HG03097 (cell line): ENCODE data around the gene HNRNPF.
"Not testable (repeated sequence)": the region's sequence is repeated elsewhere in the genome, so short reads cannot be mapped to it uniquely, and the experiment has no call there.

Experiments
- ATAC-seq: cut with Tn5 transposase; IDR thresholded peaks from one replicate; pipeline ENCODE4 v1.9.1; 2021; ENCODE audit not compliant: unreplicated experiment, low FRiP score

Gene HNRNPF

GRCh38 chr10:43408710-43409384 lies at the start of gene HNRNPF:
Gene HNRNPF, minus strand, starts transcription at chr10:43409186. Its CDS starts 21,302 bp downstream, at chr10:43387884.
- ATAC-seq, result peak; percentile 59

- ATAC-seq, result no peak
Observed at GRCh38 chr10:43458227-43458626, 49.2 kb upstream of the HNRNPF start.

- ATAC-seq, result not testable (repeated sequence)
Observed at GRCh38 chr10:43456561-43456960, 47.6 kb upstream of the HNRNPF start.

DNA sequence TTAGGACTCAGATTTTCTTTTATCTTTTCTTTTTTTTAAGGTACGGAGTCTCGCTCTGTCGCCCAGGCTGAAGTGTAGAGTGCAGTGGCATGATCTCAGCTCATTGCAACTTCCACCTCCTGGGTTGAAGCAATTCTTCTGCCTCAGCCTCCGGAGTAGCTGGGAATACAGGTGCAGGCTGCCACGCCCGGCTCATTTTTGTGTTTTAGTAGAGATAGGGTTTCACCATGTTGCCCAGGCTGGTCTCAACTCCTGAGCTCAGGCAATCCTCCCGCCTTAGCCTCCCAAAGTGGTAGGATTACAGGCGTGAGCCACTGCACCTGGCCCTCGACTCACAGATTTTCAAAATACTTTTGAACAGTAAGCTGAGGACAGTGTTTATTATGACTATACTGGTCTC lies 45.0 kb upstream of the HNRNPF start:
- not testable (repeated sequence) for ATAC-seq

- no peak for ATAC-seq
Observed at GRCh38 chr10:43453266-43453831, 44.4 kb upstream of the HNRNPF start.

- ATAC-seq, result no peak
Observed at GRCh38 chr10:43452356-43452914, 43.4 kb upstream of the HNRNPF start.

DNA sequence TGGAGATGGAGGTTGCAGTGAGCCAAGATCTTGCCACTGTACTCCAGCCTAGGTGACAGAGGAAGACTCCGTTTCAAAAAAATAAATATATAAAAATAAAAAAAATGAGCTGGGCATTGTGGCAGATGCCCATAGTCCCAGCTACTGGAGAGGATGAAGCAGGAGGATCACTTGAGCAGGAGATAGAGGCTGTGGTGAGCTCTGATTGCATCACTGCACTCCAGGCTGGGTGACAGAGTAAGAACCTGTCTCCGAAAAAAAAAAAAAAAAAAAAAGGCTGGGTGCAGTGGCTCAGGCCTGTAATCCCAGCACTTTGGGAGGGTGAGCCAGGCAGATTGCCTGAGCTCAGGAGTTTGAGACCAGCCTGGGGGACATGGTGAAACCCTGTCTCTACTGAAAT lies 39.8 kb upstream of the HNRNPF start:
- no peak for ATAC-seq

- ATAC-seq, result not testable (repeated sequence)
Observed at GRCh38 chr10:43446219-43447017, 37.4 kb upstream of the HNRNPF start.

GRCh38 chr10:43444897-43445466 lies 36.0 kb upstream of the HNRNPF start:
- ATAC-seq, result no peak

GRCh38 chr10:43444323-43444722 lies 35.3 kb upstream of the HNRNPF start:
- no peak for ATAC-seq

DNA sequence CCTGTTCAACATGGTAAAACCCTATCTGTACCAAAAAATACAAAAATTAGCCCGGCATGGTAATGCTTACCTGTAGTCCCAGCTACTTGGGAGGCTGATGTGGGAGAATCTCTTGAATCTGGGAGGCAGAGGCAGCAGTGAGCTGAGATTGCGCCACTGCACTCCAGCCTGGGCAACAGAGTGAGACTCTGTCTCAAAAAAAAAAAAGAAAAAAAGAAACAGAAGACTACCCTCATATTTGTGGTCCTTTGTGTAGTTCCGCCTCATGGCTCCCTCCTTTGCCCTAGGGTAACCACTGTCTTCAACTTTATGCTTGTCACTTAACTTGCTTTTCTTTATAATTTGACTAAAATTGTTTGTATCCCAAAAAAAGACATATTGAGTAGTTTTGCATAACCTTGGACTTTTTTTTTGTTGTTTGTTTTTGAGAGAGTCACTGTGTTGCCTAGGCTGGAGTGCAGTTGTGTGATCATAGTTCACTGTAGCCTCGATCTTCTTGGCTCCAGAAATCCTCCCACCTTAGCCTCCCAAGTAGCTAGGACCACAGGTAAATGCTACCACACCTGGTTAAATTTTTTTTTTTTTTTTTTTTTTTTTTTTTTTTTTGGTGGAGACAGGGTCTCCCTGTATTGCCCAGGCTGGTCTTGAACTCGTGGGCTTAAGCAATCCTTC lies 31.6 kb upstream of the HNRNPF start:
- ATAC-seq, result no peak

DNA sequence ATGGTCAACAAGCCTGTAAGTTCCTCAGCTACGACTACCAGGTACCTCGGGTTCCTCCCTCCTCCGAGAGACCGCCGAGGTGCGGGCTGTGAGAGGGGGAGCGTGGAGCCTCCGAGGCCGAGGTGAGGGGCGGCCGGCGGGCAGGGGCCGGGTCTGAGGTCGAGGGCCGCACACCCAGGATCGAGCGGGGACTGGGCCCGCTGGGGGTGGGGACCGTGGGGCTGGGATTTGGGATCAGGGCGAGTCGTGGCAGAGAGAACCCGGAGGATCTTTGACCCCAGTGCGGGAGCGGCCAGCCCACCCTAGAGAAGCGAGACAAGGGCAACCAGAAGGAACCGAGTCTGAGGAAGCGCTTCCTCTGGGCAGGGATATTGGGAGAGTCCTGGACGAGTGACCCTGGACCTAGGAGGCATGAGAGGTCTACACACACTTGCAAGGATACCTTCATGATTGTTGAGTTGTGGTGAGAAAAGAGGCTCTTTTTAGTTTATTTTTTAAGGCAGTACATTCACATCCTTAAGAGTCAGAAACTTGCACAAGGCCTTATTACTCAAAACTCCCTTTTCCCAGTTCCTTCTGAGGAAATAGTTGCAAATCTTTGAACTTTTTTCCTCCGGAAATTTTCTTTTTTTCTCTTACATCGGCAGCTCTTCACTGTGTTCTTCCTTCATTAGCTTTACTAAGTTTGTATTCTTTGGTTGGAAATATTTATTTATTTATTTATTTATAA lies 28.3 kb upstream of the HNRNPF start:
- ATAC-seq, result no peak

GRCh38 chr10:43436291-43437140 lies 27.5 kb upstream of the HNRNPF start, which contains the start of gene ZNF487:
Gene ZNF487, plus strand, starts transcription at chr10:43437111. Its CDS starts 38,703 bp downstream, at chr10:43475814.
- peak; percentile 97 for ATAC-seq

DNA sequence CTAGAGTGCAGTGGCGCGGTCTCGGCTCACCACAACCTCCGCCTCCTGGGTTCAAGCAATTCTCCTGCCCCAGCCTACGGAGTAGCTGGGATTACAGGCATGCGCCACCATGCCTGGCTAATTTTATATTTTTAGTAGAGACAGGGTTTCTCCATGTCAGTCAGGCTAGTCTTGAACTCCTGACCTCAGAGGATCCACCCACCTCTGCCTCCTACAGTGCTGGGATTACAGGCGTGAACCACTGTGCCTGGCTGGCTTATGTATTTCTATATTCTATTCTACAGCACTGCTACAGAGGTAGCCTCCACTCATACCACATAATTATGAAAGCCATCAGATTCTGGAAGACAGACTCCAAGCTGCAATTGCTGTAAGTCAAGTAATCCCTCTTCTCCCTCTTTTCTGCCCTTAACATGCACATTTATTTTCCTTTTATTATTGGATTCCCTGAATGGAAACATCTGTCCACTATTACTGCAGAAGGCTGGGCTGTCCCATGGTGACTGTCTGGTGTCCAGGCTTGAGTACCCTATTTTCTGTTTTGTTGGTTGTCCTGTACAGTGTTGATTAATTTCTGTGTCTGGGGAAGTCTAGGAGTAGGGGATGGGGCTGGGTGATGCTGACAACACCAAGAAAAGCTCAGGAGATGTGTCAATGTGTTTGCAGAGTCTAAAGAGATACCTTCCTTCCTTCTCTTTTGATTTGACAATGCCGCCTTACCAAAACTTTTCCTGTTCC lies 22.1 kb upstream of the HNRNPF start:
- no peak for ATAC-seq

GRCh38 chr10:43427166-43427825 lies 18.3 kb upstream of the HNRNPF start:
- ATAC-seq, result peak; percentile 58

GRCh38 chr10:43426476-43426875 lies 17.5 kb upstream of the HNRNPF start:
- ATAC-seq, result not testable (repeated sequence)

DNA sequence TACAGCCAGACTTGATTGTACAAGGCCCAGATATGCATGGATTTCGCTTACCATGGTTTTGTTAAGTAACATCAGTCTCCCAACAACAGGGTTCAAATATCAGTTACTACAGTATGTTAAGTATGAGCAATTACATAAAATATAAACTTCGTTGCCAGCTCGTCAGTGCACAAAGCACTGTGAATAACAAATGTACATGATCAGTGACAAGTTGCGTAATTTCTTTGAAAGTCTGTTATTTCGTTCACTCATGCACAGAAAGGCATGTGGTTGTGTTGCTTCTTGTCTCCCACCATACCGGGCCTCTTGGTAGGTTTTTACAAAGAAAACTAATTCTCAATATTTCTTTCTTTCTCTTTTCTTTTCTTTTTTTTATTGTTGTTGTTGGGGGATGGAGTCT lies 15.4 kb upstream of the HNRNPF start:
- ATAC-seq, result no peak

GRCh38 chr10:43421944-43422343 lies 13.0 kb upstream of the HNRNPF start:
- not testable (repeated sequence) for ATAC-seq
